K562 (cell line): ENCODE data around the gene STAT6. TPM values are rescaled to one million over a fixed set of nuclear protein-coding genes. Genes with fewer than 3 reads are reported as not detected.

Source experiments
- ATAC-seq: fragments of 200-7000 bp; cut with Tn5 transposase; 3 replicates; pipeline ENCODE4 v1.9.1; 2020; ENCODE audit warnings: moderate library complexity
- BruUV-seq: library from RNA; stranded (reverse); fragments of 400-500 nt; replicated peaks from 2 replicates; lab custom pipeline; 2021; lab: Mats Ljungman, UMichigan
- CTCF ChIA-PET: fragments of 300-600 bp; formaldehyde crosslinking; extraction: SDS; loops from one replicate; lab custom pipeline; 2021; ENCODE audit warnings: low intra/inter-chr PET ratio; lab: Yijun Ruan, JAX
- POLR2A ChIA-PET: fragments of 300-600, 350-650 bp; sonication (Branson Sonifier 250); formaldehyde crosslinking; extraction: SDS; loops from one replicate; lab custom pipeline; 2021; ENCODE audit warnings: antibody characterized with exemption, inconsistent platforms; lab: Yijun Ruan, JAX
- DNase-seq, 4 experiments: peaks; one replicate each; pipeline versions ENCODE4 v3.0.0 to v3.0.0-alpha.2; 2011 to 2018; ENCODE audit warnings: low spot score in 3 of 4, mixed read lengths in 3 of 4; ENCODE audit errors: extremely low read depth in 1 of 4
- FAIRE-seq: peaks from 2 replicates; lab custom pipeline; 2011; peaks lifted over from hg19 to GRCh38; lab: Jason Lieb, UNC
- H2AFZ ChIP-seq: 2 replicates; pipeline ENCODE4 v1.6.0; 2011; ENCODE audit warnings: low read depth, low read length, control low read depth, inconsistent platforms
- H3K27ac ChIP-seq: fragments of 200-600 bp; 3 replicates; pipeline ENCODE4 v1.8.0; 2011; ENCODE audit warnings: low read depth, mild to moderate bottlenecking, control low read depth, inconsistent platforms, low read length, moderate library complexity, mixed read lengths; ENCODE audit errors: extremely low read depth
- H3K27me3 ChIP-seq, 2 experiments: fragments of 300-600 bp in 1 of 2; 2 replicates in 1 of 2; 3 replicates in 1 of 2; pipeline versions ENCODE4 v1.6.0 to v1.8.0; 2011; ENCODE audit warnings: inconsistent platforms in 2 of 2, low read length in 2 of 2, mild to moderate bottlenecking in 1 of 2, mixed read lengths in 1 of 2, moderate library complexity in 1 of 2; ENCODE audit not compliant: control insufficient read depth in 2 of 2, insufficient read depth in 2 of 2
- H3K36me3 ChIP-seq: fragments of 300-600 bp; 3 replicates; pipeline ENCODE4 v1.8.0; 2011; ENCODE audit warnings: mild to moderate bottlenecking, low read length, inconsistent platforms; ENCODE audit not compliant: control insufficient read depth, insufficient read depth
- H3K4me1 ChIP-seq, 2 experiments: fragments of 200-600 bp in 1 of 2; replicated peaks in 1 of 2; 2 replicates in 1 of 2; 3 replicates in 1 of 2; pipeline versions ENCODE4 v1.5.1 to v1.8.0; 2011; ENCODE audit warnings: inconsistent platforms in 2 of 2, low read length in 2 of 2, mild to moderate bottlenecking in 1 of 2, mixed read lengths in 1 of 2, moderate library complexity in 1 of 2; ENCODE audit not compliant: control insufficient read depth in 2 of 2, insufficient read depth in 2 of 2
- H3K4me2 ChIP-seq: 2 replicates; pipeline ENCODE4 v1.6.1; 2011; ENCODE audit warnings: low read length, control low read depth, inconsistent platforms, mixed read lengths; ENCODE audit not compliant: insufficient read depth
- H3K4me3 ChIP-seq: fragments of 200-600 bp; sonication (generic), shearing (Covaris generic); 2 replicates; pipeline ENCODE4 v1.5.1; 2016; ENCODE audit warnings: control low read depth, inconsistent platforms
- H3K79me2 ChIP-seq: fragments of 200-600 bp; 3 replicates; pipeline ENCODE4 v1.8.0; 2011; ENCODE audit warnings: low read length, inconsistent platforms; ENCODE audit not compliant: control insufficient read depth, insufficient read depth
- H3K9ac ChIP-seq, 2 experiments: 2 replicates each; pipeline versions ENCODE4 v1.6.0 to v1.6.1; 2011; ENCODE audit warnings: low read depth in 2 of 2, low read length in 2 of 2, control low read depth in 1 of 2, inconsistent platforms in 1 of 2, mild to moderate bottlenecking in 1 of 2, mixed read lengths in 1 of 2; ENCODE audit not compliant: insufficient read depth in 1 of 2
- H3K9me1 ChIP-seq: one replicate; pipeline ENCODE4 v1.6.0; 2011; ENCODE audit warnings: inconsistent platforms, mild to moderate bottlenecking, low read length, moderate library complexity; ENCODE audit not compliant: control insufficient read depth, insufficient read depth
- H3K9me3 ChIP-seq: replicated peaks from 2 replicates; pipeline ENCODE4 v1.5.1; 2011; ENCODE audit warnings: low read depth, low read length, inconsistent platforms; ENCODE audit not compliant: control insufficient read depth, insufficient read depth
- H4K20me1 ChIP-seq: replicated peaks from 2 replicates; pipeline ENCODE4 v1.6.1; 2011; ENCODE audit warnings: low read length, inconsistent platforms, mixed read lengths; ENCODE audit not compliant: control insufficient read depth, insufficient read depth
- CREM ChIP-seq: IDR thresholded peaks from 2 replicates; pipeline ENCODE4 v1.6.1; 2014; ENCODE audit warnings: antibody characterized with exemption, low read depth
- GMEB1 ChIP-seq: fragments of 250-450 bp; sonication (Bioruptor Pico); IDR thresholded peaks from 2 replicates; pipeline ENCODE4 v1.4.0; 2020; ENCODE audit warnings: mild to moderate bottlenecking
- PYGO2 ChIP-seq: fragments of 450-650 bp; IDR thresholded peaks from 2 replicates; pipeline ENCODE4 v1.6.1; 2016; ENCODE audit warnings: mild to moderate bottlenecking, missing genetic modification characterization, moderate library complexity, missing compliant biosample characterization
- ZNF644 ChIP-seq: fragments of 200-800 bp; sonication (Bioruptor generic); IDR thresholded peaks from 2 replicates; pipeline ENCODE4 v1.6.1; 2016; ENCODE audit warnings: low read depth, missing genetic modification characterization, missing compliant biosample characterization
- WGBS: fragments of 100-300 bp; shearing (Covaris generic); methylation state at CpG from one replicate; pipeline ENCODE4 v1.1.6; 2016; ENCODE audit warnings: low coverage, mixed read lengths; ENCODE audit not compliant: insufficient coverage; ENCODE audit errors: missing lambda C conversion rate; 5-methylcytosine and 5-hydroxymethylcytosine counted together
- in situ Hi-C: fragments of 300-500 bp; cut with MboI; formaldehyde crosslinking; loops from 4 replicates; pipeline ENCODE4 v1.15.0; 2018; ENCODE audit warnings: inconsistent platforms, mixed read lengths
- intact Hi-C: fragments of 100-400 bp; cut with micrococcal nuclease; formaldehyde crosslinking; loops from 2 replicates; pipeline ENCODE4 v1.14.2; 2022
- polyA plus RNA-seq, 8 experiments: library from polyadenylated mRNA; depleted of rRNA in 4 of 8; stranded (reverse) in 5 of 8; unstranded in 3 of 8; fragments of >200 nt; fragmentation: Nextera tagmentation in 2 of 8; fragmentation: Illumina TruSeq in 1 of 8; extraction: Ambion mirVana in 2 of 8; extraction: Trizol in 1 of 8; gene quantifications; 2 replicates each; pipeline versions ENCODE4 v1.2.1 to v1.2.3, GENCODE V29; 2011 to 2014; ENCODE audit warnings: inconsistent platforms in 1 of 8, missing spikeins in 1 of 8
- total RNA-seq, 7 experiments: library from RNA; depleted of rRNA in 6 of 7; stranded (reverse); fragments of >200 nt in 6 of 7; fragmentation: Illumina TruSeq in 2 of 7; extraction: Trizol in 2 of 7; gene quantifications; 2 replicates each; pipeline versions ENCODE4 v1.2.1 to v1.2.3, GENCODE V29; 2011 to 2021; ENCODE audit warnings: low replicate concordance in 1 of 7
- TF ChIP-seq, protein P1 (sequence below), 3 experiments: fragments of 200-800 bp in 1 of 3; sonication (Bioruptor generic) in 1 of 3; sonication (generic) in 1 of 3; formaldehyde crosslinking in 1 of 3; IDR thresholded peaks; 2 replicates each; pipeline versions ENCODE4 v1.6.1 to v1.8.0; 2016 to 2022; ENCODE audit warnings: mild to moderate bottlenecking in 2 of 3, missing compliant biosample characterization in 2 of 3, missing genetic modification characterization in 2 of 3, missing genetic modification reagents in 1 of 3
- TF ChIP-seq, protein P2 (sequence below), 2 experiments: IDR thresholded peaks in 1 of 2; conservative IDR thresholded peaks in 1 of 2; 2 replicates each; pipeline ENCODE4 v1.6.1; 2016; ENCODE audit warnings: low read depth in 2 of 2, mild to moderate bottlenecking in 1 of 2, missing compliant biosample characterization in 1 of 2, missing genetic modification characterization in 1 of 2, moderate library complexity in 1 of 2

Gene STAT6
- total and polyA plus RNA-seq, 9 of the 15 experiments (the other 6 are each of a cell fraction or from before 2014, with no cell fraction given), result 2.4 to 49.5 (median 26.5) TPM

DNA sequence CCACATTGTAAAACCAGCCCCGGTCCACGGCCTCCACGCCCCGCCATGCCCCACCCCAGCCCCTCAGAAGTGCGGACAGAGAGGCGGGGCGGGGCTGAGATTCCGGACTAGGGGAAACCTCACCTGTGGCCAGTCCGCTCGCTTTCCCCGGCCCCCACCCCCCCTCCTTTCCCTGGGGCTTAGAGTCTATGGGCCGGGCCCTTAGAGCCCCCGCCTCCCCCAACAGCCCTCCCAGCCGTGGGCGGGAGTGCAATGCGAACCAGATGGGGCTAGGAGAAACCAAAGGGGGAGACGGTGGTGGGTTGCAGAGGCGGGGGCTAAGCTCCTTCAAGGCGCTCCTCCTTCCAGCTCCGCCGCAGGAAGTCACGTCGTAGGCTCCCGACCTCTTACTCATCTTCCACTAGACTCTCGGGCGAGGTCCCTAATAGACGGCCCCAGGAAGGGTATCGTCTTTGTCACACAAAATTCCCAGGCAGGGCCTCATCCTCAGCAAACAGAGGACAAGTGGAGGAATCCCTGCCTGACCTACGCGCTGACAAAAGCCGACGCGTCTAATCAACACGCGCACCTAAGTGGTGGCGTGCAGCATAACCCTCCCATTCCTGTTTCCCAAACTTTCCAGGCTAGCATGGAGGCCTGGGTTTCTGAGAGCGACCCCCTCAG, 23.3 kb downstream of the STAT6 start (continued):
- TF ChIP-seq, protein P1, sequence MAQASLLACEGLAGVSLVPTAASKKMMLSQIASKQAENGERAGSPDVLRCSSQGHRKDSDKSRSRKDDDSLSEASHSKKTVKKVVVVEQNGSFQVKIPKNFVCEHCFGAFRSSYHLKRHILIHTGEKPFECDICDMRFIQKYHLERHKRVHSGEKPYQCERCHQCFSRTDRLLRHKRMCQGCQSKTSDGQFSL (CRISPR knock-in tag; IDR thresholded peaks at IDR 0.05), result peak; percentile 43; the same call in 1 of the 2 replicates
- TF ChIP-seq, protein P1 (tag; IDR thresholded peaks at IDR 0.05), result peak; percentile 57 to 69; a peak in 2 of 4 replicates

DNA sequence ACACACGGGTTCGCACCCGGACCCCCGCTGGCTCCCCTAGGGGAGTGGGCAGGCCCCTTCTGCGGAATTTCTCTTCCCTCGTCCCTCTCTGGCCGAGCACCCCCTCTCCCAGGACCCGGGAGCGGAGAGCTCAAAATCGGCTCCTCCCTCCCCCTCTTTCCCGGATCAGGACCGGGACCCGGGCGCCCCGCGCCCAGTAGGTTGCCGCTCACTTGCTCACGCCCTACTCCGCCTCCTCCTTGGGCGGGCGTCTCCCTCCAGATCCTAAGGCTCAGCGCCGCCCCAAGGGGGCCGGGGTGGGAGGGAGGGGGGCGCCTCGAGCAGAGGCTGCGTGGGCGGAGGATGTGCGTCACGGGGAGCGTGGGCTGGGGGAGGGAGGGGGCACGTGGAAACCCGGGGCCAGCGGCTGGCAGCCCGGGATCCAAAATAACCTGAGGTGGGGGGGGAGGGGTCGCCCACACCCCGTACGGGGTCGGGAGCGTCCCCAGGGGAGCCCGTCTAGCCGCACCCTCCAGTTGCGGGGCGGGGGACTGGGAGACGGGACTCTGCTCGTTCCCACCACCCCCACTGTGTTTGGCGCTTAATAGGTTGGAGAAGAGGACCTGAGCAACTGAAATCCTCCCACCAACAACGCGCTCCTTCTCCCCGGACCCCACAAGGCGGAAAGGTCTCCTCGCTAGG, 24.0 kb downstream of the STAT6 start:
- no peak for FAIRE-seq
- Histone ChIP-seq H2AFZ (peak overlapping the region; percentile 84), H3K27me3 (no peaks in the 10 kb centered on the region), H3K4me3 (peak overlapping the region; percentile 73), H3K27ac (peak overlapping the region; percentile 93), H3K9me3 (no peaks in the 10 kb centered on the region), H3K36me3 (peaks cover 16% of the 10 kb centered on the region; the same call in 2 of the 3 replicates), H4K20me1 (peaks cover 5% of the 10 kb centered on the region), H3K4me1 (peaks cover 29 to 60% of the 10 kb centered on the region in 2 experiments), H3K9ac (peak overlapping the region; percentile 93 to 98), H3K9me1 (no peaks in the 10 kb centered on the region), H3K79me2 (peaks cover 32% of the 10 kb centered on the region), H3K4me2 (peak overlapping the region; percentile 93)
- under 1% methylated on average over 27 of the region's 52 CpGs for WGBS
- intact Hi-C loops, result loop anchor here (10.0 kb wide), 1 partner anchor 452 kb away; the partner anchor contains the start of gene BAZ2A
- peak; percentile 76 for ATAC-seq
- in situ Hi-C loops, result no loop called here
- BruUV-seq, result no TSS peak
- ChIA-PET POLR2A (interaction anchor here (0.5 to 6.0 kb wide), 5 partner anchors 7 to 372 kb away, joined by 3 to 44 read pairs (median 3); partner anchors contain the start of gene NEMP1), CTCF (interaction anchor here (1.3 kb wide), 2 partner anchors 18 to 25 kb away, joined by 3 read pairs; no protein-coding TSS in a partner anchor)
- peak; percentile 88 to 95 (median 90) for DNase-seq
- TF ChIP-seq GMEB1 (CRISPR knock-in tag) (no peak), ZNF644 (0 out of 2 replicates have a peak, but pooled peaks have one; percentile 15), PYGO2 (tag) (no peak), CREM (peak; percentile 89)
- TF ChIP-seq, protein P1 (CRISPR knock-in tag; IDR thresholded peaks at IDR 0.05), result 0 out of 2 replicates have a peak, but pooled peaks have one; percentile 15
- TF ChIP-seq, protein P1 (tag; IDR thresholded peaks at IDR 0.05), result no peak
- TF ChIP-seq, protein P2, sequence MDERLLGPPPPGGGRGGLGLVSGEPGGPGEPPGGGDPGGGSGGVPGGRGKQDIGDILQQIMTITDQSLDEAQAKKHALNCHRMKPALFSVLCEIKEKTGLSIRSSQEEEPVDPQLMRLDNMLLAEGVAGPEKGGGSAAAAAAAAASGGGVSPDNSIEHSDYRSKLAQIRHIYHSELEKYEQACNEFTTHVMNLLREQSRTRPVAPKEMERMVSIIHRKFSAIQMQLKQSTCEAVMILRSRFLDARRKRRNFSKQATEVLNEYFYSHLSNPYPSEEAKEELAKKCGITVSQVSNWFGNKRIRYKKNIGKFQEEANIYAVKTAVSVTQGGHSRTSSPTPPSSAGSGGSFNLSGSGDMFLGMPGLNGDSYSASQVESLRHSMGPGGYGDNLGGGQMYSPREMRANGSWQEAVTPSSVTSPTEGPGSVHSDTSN (CRISPR knock-in tag; IDR thresholded peaks at IDR 0.05; ENCODE audit: low read depth), result no peak
- TF ChIP-seq, protein P2 (tag; conservative IDR thresholded peaks at IDR 0.05; ENCODE audit: low read depth), result no peak
